ENCODE measurements around the gene SV2C.

SV2C gene

DNA sequence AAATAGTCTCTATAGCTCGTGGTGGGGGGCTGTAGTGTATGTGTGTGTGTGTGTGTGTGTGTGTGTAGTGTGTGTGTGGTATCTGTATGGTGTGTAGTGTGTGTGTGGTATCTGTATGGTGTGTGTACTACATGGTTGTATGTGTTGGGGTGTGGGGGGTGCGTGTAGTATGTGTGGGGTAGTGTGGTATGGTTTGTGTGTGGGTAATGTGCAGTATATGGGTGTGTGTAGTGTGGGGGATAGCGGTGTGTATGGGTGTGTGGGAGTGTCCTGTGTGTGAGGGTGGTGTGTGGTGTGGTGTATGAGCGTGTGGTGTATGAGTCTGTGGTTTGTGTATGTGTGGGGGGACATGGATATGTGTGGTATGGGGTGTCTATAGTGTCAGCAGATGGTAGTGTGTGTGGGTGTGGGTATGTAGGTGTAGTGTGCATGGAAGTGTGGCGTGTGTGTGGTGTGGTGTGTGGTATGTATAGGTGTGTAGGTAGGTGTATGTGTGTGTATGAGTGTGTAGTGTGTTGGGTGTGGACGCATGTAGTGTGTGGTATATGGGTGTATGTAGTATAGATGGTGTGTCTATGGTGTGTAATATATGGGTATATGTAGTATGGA lies 174.1 kb downstream of the SV2C start:
- Histone ChIP-seq H3K4me1 (ENCODE audit: control insufficient read depth, insufficient read depth, low read length) (peaks cover 6% of the 10 kb centered on the region; the same call in 1 of the 2 replicates), H3K9ac (ENCODE audit: low read length) (no peak overlapping the region), H3K36me3 (ENCODE audit: control insufficient read depth, insufficient read depth, low read length) (no peaks in the 10 kb centered on the region), H3K27ac (ENCODE audit: low read depth, low read length) (no peak overlapping the region), H3K27me3 (ENCODE audit: control insufficient read depth, insufficient read depth, low read length) (no peaks in the 10 kb centered on the region), H3K4me3 (ENCODE audit: low read depth, low read length) (no peak overlapping the region), H3K9me3 (ENCODE audit: control insufficient read depth, insufficient read depth, low read depth, low read length) (no peaks in the 10 kb centered on the region)

- Histone ChIP-seq H3K4me1 (ENCODE audit: control insufficient read depth, insufficient read depth, low read length) (peaks cover 6% of the 10 kb centered on the region; the same call in 1 of the 2 replicates), H3K9me3 (ENCODE audit: control insufficient read depth, insufficient read depth, low read depth, low read length) (no peaks in the 10 kb centered on the region), H3K36me3 (ENCODE audit: control insufficient read depth, insufficient read depth, low read length) (no peaks in the 10 kb centered on the region), H3K4me3 (ENCODE audit: low read depth, low read length) (no peak overlapping the region), H3K27me3 (ENCODE audit: control insufficient read depth, insufficient read depth, low read length) (no peaks in the 10 kb centered on the region), H3K27ac (ENCODE audit: low read depth, low read length) (no peak overlapping the region), H3K9ac (ENCODE audit: low read length) (no peak overlapping the region)
Observed at GRCh38 chr5:76257897-76258296, 174.7 kb downstream of the SV2C start.

DNA sequence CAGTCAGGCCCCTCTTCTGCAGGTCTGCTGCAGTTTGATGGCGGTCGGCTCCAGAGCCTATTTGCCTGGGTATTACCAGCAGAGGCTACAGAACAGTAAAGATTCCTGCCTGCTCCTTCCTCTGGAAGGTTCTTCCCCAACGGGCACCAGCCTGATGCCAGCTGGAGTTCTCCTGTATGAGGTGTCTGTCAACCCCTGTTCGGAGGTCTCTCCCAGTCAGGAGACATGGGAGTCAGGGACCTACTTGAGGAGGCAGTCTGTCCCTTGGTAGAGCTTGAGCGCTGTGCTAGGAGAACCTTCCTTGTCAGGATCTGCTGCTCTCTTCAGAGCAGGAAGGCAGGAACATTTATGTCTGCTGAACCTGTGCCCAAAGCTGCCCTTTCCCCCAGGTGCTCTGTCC lies 181.5 kb downstream of the SV2C start:
- no peak overlapping the region for H3K9ac ChIP-seq (ENCODE audit: low read length)
- H3K9me3 ChIP-seq (ENCODE audit: control insufficient read depth, insufficient read depth, low read depth, low read length) = no peaks in the 10 kb centered on the region
- H3K27me3 ChIP-seq (ENCODE audit: control insufficient read depth, insufficient read depth, low read length) = no peaks in the 10 kb centered on the region
- H3K4me1 ChIP-seq (ENCODE audit: control insufficient read depth, insufficient read depth, low read length) = no peaks in the 10 kb centered on the region
- H3K27ac ChIP-seq (ENCODE audit: low read depth, low read length) = no peak overlapping the region
- no peaks in the 10 kb centered on the region for H3K36me3 ChIP-seq (ENCODE audit: control insufficient read depth, insufficient read depth, low read length)
- no peak overlapping the region for H3K4me3 ChIP-seq (ENCODE audit: low read depth, low read length)

DNA sequence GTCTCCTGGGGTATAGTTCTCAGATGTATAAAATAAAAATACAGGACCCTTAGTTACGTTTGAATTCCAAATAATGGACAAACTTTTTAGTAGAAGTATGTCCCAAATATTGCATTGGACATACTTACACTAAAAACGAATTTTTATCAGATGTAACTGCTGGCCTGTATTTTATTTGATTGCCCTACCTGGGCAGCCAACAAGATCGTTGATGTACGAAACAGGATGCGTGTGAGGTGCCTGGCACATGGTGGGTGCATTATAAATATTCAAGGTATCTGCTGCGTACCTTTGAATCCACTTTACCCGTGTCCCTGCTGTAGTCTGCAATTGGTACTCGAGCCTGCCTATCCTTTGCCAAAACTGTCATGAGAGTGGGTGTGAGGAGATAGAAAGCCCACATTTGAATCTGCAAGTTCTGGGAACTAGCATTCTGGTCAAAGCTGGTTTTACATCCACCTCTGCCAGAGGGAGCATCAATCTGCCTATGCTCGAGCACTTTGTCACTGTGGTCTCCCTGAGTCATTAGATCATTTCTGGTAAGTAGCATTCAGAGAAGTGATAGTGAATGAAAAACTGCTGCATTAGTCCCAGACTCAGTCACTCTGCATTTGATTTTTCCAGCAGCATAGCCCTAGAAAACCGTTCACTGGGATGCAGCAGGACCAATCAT lies 186.2 kb downstream of the SV2C start:
- no peak overlapping the region for H3K4me3 ChIP-seq (ENCODE audit: low read depth, low read length)
- H3K36me3 ChIP-seq (ENCODE audit: control insufficient read depth, insufficient read depth, low read length) = no peaks in the 10 kb centered on the region
- peaks cover 15% of the 10 kb centered on the region for H3K4me1 ChIP-seq (ENCODE audit: control insufficient read depth, insufficient read depth, low read length)
- H3K27me3 ChIP-seq (ENCODE audit: control insufficient read depth, insufficient read depth, low read length) = no peaks in the 10 kb centered on the region
- H3K9ac ChIP-seq (ENCODE audit: low read length) = no peak overlapping the region
- H3K27ac ChIP-seq (ENCODE audit: low read depth, low read length) = no peak overlapping the region
- H3K9me3 ChIP-seq (ENCODE audit: control insufficient read depth, insufficient read depth, low read depth, low read length) = no peaks in the 10 kb centered on the region

DNA sequence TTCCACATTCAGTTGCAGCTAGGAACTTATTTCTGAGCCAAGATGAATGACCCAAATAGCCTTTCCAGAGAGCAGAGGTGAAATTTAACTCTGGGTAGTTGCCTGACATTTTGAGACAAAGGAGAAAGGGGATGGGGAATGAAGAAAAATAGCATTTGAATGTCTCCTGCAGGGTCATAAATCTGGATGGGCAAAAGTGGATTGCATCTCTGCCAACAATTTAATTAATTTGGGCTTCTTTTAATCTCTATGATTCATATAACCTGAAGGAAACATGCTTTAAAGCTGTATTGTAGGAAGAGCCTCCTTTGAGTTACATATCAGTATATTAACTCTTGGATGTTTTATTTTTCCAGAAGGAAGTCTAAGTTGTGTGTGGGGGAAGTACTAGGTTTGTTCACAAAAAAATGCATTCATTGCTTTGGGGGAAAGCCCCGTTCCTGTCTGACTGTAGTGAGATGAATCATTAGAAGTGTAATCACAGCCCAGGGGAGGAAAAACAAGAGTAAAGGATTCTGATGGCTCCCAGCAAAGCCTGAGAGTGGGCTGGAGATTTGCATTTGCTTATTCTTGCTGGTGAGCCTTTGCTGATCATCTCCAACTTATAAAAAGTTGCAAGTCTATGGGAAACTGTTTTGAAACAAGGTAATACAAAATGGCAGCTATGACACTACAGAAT lies 186.9 kb downstream of the SV2C start:
- H3K9me3 ChIP-seq (ENCODE audit: control insufficient read depth, insufficient read depth, low read depth, low read length) = no peaks in the 10 kb centered on the region
- H3K27me3 ChIP-seq (ENCODE audit: control insufficient read depth, insufficient read depth, low read length) = no peaks in the 10 kb centered on the region
- no peak overlapping the region for H3K27ac ChIP-seq (ENCODE audit: low read depth, low read length)
- H3K36me3 ChIP-seq (ENCODE audit: control insufficient read depth, insufficient read depth, low read length) = no peaks in the 10 kb centered on the region
- no peak overlapping the region for H3K4me3 ChIP-seq (ENCODE audit: low read depth, low read length)
- H3K9ac ChIP-seq (ENCODE audit: low read length) = no peak overlapping the region
- H3K4me1 ChIP-seq (ENCODE audit: control insufficient read depth, insufficient read depth, low read length) = peaks cover 15% of the 10 kb centered on the region

DNA sequence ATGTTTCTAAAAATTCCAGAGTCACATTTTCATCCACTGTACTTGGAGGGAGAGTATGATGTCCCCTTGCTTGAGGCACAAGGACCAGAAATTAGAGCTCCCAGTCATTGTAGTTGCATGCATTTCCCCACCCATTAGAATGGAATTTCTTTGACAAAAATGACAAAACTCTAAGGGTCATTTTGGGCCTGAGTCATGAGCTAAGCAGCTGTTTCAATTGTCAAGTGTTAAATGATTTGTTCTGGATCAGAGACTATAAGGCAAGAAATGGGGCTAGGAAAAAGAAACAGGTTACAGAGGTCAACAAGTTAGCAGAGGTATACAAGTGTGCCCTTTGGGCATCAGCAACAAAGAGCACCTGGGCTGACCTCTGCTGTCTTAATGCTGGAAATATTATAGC lies 188.7 kb downstream of the SV2C start:
- no peak overlapping the region for H3K9ac ChIP-seq (ENCODE audit: low read length)
- H3K4me1 ChIP-seq (ENCODE audit: control insufficient read depth, insufficient read depth, low read length) = peaks cover 15% of the 10 kb centered on the region
- no peaks in the 10 kb centered on the region for H3K27me3 ChIP-seq (ENCODE audit: control insufficient read depth, insufficient read depth, low read length)
- H3K36me3 ChIP-seq (ENCODE audit: control insufficient read depth, insufficient read depth, low read length) = no peaks in the 10 kb centered on the region
- H3K9me3 ChIP-seq (ENCODE audit: control insufficient read depth, insufficient read depth, low read depth, low read length) = no peaks in the 10 kb centered on the region
- H3K4me3 ChIP-seq (ENCODE audit: low read depth, low read length) = no peak overlapping the region
- H3K27ac ChIP-seq (ENCODE audit: low read depth, low read length) = no peak overlapping the region

DNA sequence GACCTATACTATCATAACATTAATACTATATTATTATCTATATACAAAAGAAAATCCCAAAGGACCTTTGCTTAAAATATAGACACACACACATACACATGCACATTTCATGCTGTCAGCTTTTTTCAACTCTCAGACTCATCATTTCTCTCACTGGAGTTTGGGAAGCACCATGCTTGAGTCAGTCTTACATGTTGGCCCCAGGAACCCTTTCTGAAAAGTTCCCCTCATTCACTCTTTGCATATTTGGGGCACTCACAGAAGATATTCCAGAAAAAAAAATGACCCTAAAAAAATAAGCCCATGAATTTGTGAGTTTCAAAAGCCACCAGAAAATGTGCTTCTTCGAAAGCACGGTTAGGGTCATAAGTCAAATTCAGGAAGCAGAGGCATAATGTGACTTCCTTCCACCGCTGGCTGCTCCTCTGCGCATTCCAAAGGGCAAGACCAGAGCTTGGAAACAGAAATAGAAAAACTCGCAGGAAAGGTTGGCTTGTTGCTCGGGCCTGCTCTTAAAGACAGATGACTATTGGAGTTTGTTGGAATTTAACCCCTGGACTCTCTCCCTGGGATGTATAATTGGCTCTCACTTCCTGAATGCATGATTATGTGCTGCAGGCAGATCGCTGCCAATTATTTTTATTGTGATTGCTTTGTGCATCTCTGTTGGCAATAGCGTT lies 190.2 kb downstream of the SV2C start:
- H3K36me3 ChIP-seq (ENCODE audit: control insufficient read depth, insufficient read depth, low read length) = no peaks in the 10 kb centered on the region
- no peaks in the 10 kb centered on the region for H3K9me3 ChIP-seq (ENCODE audit: control insufficient read depth, insufficient read depth, low read depth, low read length)
- H3K4me1 ChIP-seq (ENCODE audit: control insufficient read depth, insufficient read depth, low read length) = peaks cover 18% of the 10 kb centered on the region
- H3K27me3 ChIP-seq (ENCODE audit: control insufficient read depth, insufficient read depth, low read length) = no peaks in the 10 kb centered on the region
- H3K27ac ChIP-seq (ENCODE audit: low read depth, low read length) = no peak overlapping the region
- H3K9ac ChIP-seq (ENCODE audit: low read length) = no peak overlapping the region
- H3K4me3 ChIP-seq (ENCODE audit: low read depth, low read length) = no peak overlapping the region

- Histone ChIP-seq H3K9me3 (ENCODE audit: control insufficient read depth, insufficient read depth, low read depth, low read length) (no peaks in the 10 kb centered on the region), H3K27me3 (ENCODE audit: control insufficient read depth, insufficient read depth, low read length) (no peaks in the 10 kb centered on the region), H3K4me3 (ENCODE audit: low read depth, low read length) (no peak overlapping the region), H3K4me1 (ENCODE audit: control insufficient read depth, insufficient read depth, low read length) (peaks cover 18% of the 10 kb centered on the region), H3K36me3 (ENCODE audit: control insufficient read depth, insufficient read depth, low read length) (no peaks in the 10 kb centered on the region), H3K27ac (ENCODE audit: low read depth, low read length) (no peak overlapping the region), H3K9ac (ENCODE audit: low read length) (no peak overlapping the region)
Observed at GRCh38 chr5:76274571-76274970, 191.4 kb downstream of the SV2C start.

GRCh38 chr5:76277736-76278135 lies 194.6 kb downstream of the SV2C start:
- Histone ChIP-seq H3K9ac (ENCODE audit: low read length) (no peak overlapping the region), H3K4me3 (ENCODE audit: low read depth, low read length) (no peak overlapping the region), H3K27me3 (ENCODE audit: control insufficient read depth, insufficient read depth, low read length) (no peaks in the 10 kb centered on the region), H3K36me3 (ENCODE audit: control insufficient read depth, insufficient read depth, low read length) (no peaks in the 10 kb centered on the region), H3K4me1 (ENCODE audit: control insufficient read depth, insufficient read depth, low read length) (0 out of 2 replicates have a peak, but pooled peaks cover 4% of the 10 kb centered on the region), H3K27ac (ENCODE audit: low read depth, low read length) (no peak overlapping the region), H3K9me3 (ENCODE audit: control insufficient read depth, insufficient read depth, low read depth, low read length) (no peaks in the 10 kb centered on the region)

DNA sequence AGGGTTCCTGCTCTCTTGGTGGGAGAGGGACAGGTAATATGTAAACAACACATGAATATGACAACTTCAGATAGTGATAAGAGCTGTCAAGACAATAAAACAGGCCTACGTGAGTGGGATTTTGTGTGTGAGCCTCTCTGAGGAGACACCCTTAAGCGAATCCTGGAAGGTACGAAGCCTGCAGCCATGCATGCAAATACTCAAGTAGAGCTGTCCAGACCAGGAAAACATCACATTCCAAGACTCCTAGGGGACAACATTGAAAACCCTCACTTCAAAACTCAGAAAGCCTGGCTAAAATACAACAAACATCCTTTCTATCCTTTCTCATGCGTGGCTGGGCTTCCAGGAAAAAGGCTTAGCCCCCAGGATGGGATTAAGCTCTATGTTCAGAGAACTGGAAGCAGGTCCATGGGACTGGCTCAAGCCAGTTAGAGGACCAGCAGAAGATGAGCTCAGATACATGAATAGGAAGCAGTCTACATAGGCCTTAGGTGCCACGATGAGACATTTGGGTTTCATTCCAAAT lies 195.1 kb downstream of the SV2C start:
- Histone ChIP-seq H3K9ac (ENCODE audit: low read length) (no peak overlapping the region), H3K36me3 (ENCODE audit: control insufficient read depth, insufficient read depth, low read length) (no peaks in the 10 kb centered on the region), H3K9me3 (ENCODE audit: control insufficient read depth, insufficient read depth, low read depth, low read length) (no peaks in the 10 kb centered on the region), H3K4me3 (ENCODE audit: low read depth, low read length) (no peak overlapping the region), H3K27ac (ENCODE audit: low read depth, low read length) (no peak overlapping the region), H3K4me1 (ENCODE audit: control insufficient read depth, insufficient read depth, low read length) (0 out of 2 replicates have a peak, but pooled peaks cover 4% of the 10 kb centered on the region), H3K27me3 (ENCODE audit: control insufficient read depth, insufficient read depth, low read length) (no peaks in the 10 kb centered on the region)

All from HUES6 (cell line).